Activated CD4-positive, alpha-beta T cell treated with anti-CD3 and anti-CD28 coated beads, Interleukin-2, amount 50 U/mL, for 16 hours (primary cell): ENCODE data around the gene DAAM2.

Source experiments
- DNase-seq: peaks from one replicate; pipeline ENCODE4 v3.0.0-alpha.2; 2020

DAAM2 gene

GRCh38 chr6:39790772-39791171 lies 1.4 kb upstream of the DAAM2 start:
- no peak for DNase-seq

- DNase-seq: no peak
These were observed 865 bp upstream of the DAAM2 start for GRCh38 chr6:39791311-39791710.

GRCh38 chr6:39792540-39793450 lies 619 bp downstream of the DAAM2 start:
- DNase-seq: no peak

GRCh38 chr6:39793516-39793915 lies 1.3 kb downstream of the DAAM2 start:
- no peak for DNase-seq

GRCh38 chr6:39794231-39794630 lies 2.1 kb downstream of the DAAM2 start:
- DNase-seq: no peak

GRCh38 chr6:39797751-39798150 lies 5.6 kb downstream of the DAAM2 start:
- no peak for DNase-seq

GRCh38 chr6:39800034-39801032 lies 8.2 kb downstream of the DAAM2 start:
- DNase-seq: no peak

GRCh38 chr6:39801456-39802251 lies 9.5 kb downstream of the DAAM2 start:
- DNase-seq: no peak

GRCh38 chr6:39803872-39804271 lies 11.7 kb downstream of the DAAM2 start:
- DNase-seq: no peak

- DNase-seq: no peak
These were observed 12.4 kb downstream of the DAAM2 start for GRCh38 chr6:39804466-39805065.

- no peak for DNase-seq
These were observed 14.1 kb downstream of the DAAM2 start for GRCh38 chr6:39806278-39806677.

GRCh38 chr6:39808346-39808745 lies 16.2 kb downstream of the DAAM2 start:
- no peak for DNase-seq

GRCh38 chr6:39808964-39809363 lies 16.8 kb downstream of the DAAM2 start:
- no peak for DNase-seq

- DNase-seq: no peak
These were observed 19.7 kb downstream of the DAAM2 start for GRCh38 chr6:39811835-39812345.

- no peak for DNase-seq
These were observed 20.3 kb downstream of the DAAM2 start for GRCh38 chr6:39812496-39812852.

GRCh38 chr6:39812853-39813533 lies 20.8 kb downstream of the DAAM2 start:
- no peak for DNase-seq

- no peak for DNase-seq
These were observed 22.1 kb downstream of the DAAM2 start for GRCh38 chr6:39814236-39814635.

- DNase-seq: no peak
These were observed 23.2 kb downstream of the DAAM2 start for GRCh38 chr6:39815356-39815755.

GRCh38 chr6:39816747-39817146 lies 24.6 kb downstream of the DAAM2 start:
- no peak for DNase-seq

GRCh38 chr6:39818695-39819094 lies 26.5 kb downstream of the DAAM2 start:
- no peak for DNase-seq

GRCh38 chr6:39819228-39819627 lies 27.1 kb downstream of the DAAM2 start:
- no peak for DNase-seq

GRCh38 chr6:39819676-39820075 lies 27.5 kb downstream of the DAAM2 start:
- DNase-seq: no peak
